Activated T-cell treated with anti-CD3 and anti-CD28 coated beads, Interleukin-2, amount 50 U/mL, for 72 hours (primary cell): ENCODE data around the gene NUDT6. TPM values are rescaled to one million over a fixed set of nuclear protein-coding genes. Genes with fewer than 3 reads are reported as not detected.
"Not testable (repeated sequence)": the region's sequence is repeated elsewhere in the genome, so short reads cannot be mapped to it uniquely, and the experiment has no call there.

ENCODE experiments used
- ATAC-seq, 2 donors: fragments of 150-1000 bp; cut with Tn5 transposase; replicated peaks in 1 of 2; 2 replicates each; pipeline ENCODE4 v1.10.0; 2021; ENCODE audit warnings: moderate library complexity in 2 of 2, mild to moderate bottlenecking in 1 of 2
- DNase-seq, 2 donors: peaks; one replicate each; pipeline ENCODE4 v3.0.0; 2021 to 2022; ENCODE audit warnings: mixed read lengths in 1 of 2
- H3K27ac Mint-ChIP-seq: one replicate; pipeline ENCODE4 v1.8.0; 2022; ENCODE audit warnings: mild to moderate bottlenecking, moderate library complexity, mixed read lengths
- H3K27me3 Mint-ChIP-seq: one replicate; pipeline ENCODE4 v1.8.0; 2022; ENCODE audit warnings: low read depth, mixed read lengths
- H3K36me3 Mint-ChIP-seq, 2 donors: one replicate each; pipeline ENCODE4 v1.8.0; 2022; ENCODE audit warnings: mixed read lengths in 2 of 2, mild to moderate bottlenecking in 1 of 2; ENCODE audit not compliant: insufficient read depth in 2 of 2
- H3K4me1 Mint-ChIP-seq: one replicate; pipeline ENCODE4 v1.8.0; 2022; ENCODE audit warnings: low read depth, mixed read lengths
- H3K4me3 Mint-ChIP-seq, 2 donors: one replicate each; pipeline ENCODE4 v1.8.0; 2022; ENCODE audit warnings: mild to moderate bottlenecking in 2 of 2, mixed read lengths in 2 of 2, moderate library complexity in 2 of 2
- H3K9me3 Mint-ChIP-seq, 2 donors: one replicate each; pipeline ENCODE4 v1.8.0; 2022; ENCODE audit warnings: mixed read lengths in 2 of 2
- total RNA-seq, 2 donors: library from RNA; stranded (reverse); gene quantifications; one replicate each; pipeline ENCODE4 v1.2.3, GENCODE V29; 2022

The NUDT6 gene
- total RNA-seq, 2 donors from 2014 or later = 8.5 to 10.3 TPM

DNA sequence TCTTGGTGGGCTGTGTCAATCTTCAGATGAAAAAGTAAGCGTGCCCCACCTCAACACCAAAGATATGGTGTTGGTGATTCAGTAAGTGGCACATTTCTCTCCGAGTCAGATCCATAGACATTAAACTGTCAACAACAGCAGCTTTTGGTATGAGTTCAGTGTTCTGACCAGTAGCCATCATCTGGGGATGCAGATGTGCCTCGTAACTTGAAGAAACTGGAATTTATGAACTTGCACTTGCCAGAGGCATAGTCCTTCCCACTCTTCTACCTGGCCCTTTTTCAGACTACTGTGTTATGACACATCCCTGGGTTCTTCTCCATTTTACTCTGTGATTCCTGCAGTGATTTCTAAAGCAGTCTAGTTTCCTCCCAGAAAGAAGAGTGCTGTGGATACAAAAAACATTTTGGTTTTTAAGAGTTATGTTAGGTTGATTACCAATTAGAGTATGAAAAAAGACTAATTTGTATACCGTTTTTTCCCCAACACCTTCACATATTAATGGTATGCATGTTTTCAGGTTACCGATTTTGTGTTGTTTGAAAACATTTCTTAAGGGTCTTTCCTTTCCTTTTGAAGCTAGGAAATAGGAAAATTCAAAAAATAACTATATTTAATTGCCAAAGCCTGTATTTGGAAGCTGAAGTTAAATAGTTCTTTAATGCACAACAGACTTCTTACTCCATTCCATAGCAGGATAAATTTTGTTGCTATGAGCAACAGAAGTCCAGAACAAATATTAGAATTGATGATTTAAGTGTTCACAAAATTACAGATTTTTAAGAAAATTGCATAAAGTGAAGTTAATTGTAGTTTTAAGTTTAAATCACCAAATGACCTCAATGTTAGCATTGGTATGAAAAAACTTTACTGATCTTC, 39.3 kb downstream of the NUDT6 start:
- Mint-ChIP-seq H3K27ac (no peak overlapping the region), H3K4me1 (no peaks in the 10 kb centered on the region), H3K4me3 (no peak overlapping the region), H3K36me3 (peaks cover 6% of the 10 kb centered on the region in 2 donors), H3K9me3 (peaks cover 2 to 5% of the 10 kb centered on the region in 2 donors), H3K27me3 (peaks cover 16% of the 10 kb centered on the region)
- DNase-seq = no peak
- ATAC-seq = no peak

DNA sequence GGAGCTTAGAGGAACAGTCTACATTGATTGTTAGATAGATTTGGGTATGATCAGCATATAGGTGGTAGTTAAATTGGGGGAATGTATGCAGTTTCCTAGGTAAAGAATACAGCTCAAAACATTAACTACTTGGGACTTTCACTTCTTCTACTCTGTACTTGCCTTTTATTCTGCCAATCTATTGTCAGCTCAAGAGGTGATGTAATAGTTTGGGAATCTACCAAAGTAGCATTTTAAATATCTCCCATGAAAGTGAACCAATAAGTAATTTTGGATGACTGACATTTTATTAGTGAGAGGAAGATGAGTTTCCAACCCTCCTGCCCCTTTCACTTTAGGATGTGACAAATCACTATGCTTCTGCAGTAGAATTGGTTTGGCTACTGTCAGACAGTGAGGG, 43.4 kb downstream of the NUDT6 start:
- Mint-ChIP-seq H3K27me3 (peaks cover 24% of the 10 kb centered on the region), H3K9me3 (peaks cover 2 to 5% of the 10 kb centered on the region in 2 donors), H3K4me1 (no peaks in the 10 kb centered on the region), H3K4me3 (no peak overlapping the region), H3K36me3 (peaks cover 6% of the 10 kb centered on the region in 2 donors), H3K27ac (no peak overlapping the region)
- DNase-seq = no peak
- no peak for ATAC-seq

DNA sequence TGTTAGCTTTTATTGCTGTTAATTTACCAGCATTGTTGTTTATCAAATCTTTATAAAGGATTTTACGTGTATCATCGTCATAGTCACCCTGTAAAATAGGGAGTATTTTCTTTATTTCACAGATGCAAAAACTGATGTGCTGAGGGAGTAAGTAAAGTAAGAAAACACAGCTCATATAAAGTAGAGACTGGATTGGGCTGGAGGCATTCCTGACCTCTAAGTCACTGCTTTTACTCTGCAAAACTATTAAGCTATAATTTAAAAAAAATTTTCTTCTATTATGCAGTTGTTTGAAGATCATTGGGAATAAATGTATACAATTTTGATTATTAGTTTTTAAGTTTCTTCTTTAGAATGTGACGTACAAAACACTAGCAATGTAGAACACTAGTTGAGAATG, 45.9 kb downstream of the NUDT6 start:
- Mint-ChIP-seq H3K27me3 (peaks cover 37% of the 10 kb centered on the region), H3K27ac (no peak overlapping the region), H3K4me3 (no peak overlapping the region), H3K4me1 (no peaks in the 10 kb centered on the region), H3K36me3 (peaks cover 5 to 6% of the 10 kb centered on the region in 2 donors), H3K9me3 (peaks cover 2 to 8% of the 10 kb centered on the region in 2 donors)
- DNase-seq (no peak), ATAC-seq (no peak)

DNA sequence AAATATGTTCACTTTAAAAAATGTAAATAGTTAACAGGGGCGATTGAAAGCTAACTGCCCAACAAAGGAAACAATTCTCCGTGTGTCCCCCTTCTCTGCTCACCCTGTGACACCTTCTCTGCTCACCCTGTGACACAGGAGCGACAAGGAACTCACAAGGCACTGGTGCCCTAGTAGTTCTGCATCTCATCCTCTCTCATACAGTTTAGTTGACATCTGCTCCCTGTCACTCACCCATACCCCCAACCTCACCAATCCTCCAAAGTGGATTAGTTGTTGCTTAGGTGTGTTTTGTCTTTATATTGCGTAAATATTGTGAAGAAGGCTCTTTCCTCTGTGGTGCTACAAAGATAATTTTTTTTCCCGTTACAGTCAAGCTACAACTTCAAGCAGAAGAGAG, 46.4 kb downstream of the NUDT6 start:
- no peak for ATAC-seq
- H3K9me3 Mint-ChIP-seq = peaks cover 0 to 8% of the 10 kb centered on the region in 2 donors

DNA sequence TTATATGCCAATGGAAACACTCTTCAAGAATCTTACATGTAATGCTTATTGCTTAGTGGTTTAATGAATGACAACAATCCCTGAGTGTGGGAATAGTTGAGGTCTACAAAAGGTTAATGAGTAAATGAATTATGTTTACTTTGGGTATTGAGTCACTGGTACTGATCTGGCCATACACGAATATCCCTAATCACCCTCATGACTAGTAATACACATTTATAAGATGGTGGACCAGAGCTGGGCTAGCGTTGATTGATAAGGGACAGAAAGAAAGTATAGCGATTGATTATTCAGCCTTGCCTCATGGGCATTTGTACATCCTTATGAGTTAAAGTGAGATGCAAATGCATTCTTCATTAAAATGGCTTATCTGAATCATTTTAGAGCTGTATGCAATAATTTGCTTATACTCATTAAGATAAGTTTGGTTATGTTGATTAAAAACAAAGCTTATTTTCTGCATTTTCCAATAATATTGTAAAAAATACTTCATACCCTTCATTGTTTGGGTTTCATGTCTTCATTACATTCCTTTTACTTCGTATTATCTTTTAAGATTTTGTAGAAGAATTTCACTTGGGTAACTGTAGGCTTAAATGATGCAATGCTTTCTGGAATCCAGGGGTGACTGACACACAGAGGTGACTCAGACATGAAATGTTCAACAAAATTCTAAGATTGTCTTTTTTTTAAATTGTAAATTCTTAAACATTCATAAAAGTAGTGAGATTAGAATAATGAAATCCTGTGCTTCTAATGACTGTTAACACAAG, 48.4 kb downstream of the NUDT6 start:
- ATAC-seq (peak in 1 of 2 donors; percentile 44), DNase-seq (no peak)
- H3K27me3 Mint-ChIP-seq = peaks cover 58% of the 10 kb centered on the region
- no peaks in the 10 kb centered on the region for H3K4me1 Mint-ChIP-seq
- H3K36me3 Mint-ChIP-seq = peaks cover 0 to 2% of the 10 kb centered on the region in 2 donors
- no peak overlapping the region for H3K27ac Mint-ChIP-seq
- peaks cover 2 to 7% of the 10 kb centered on the region in 2 donors for H3K9me3 Mint-ChIP-seq
- H3K4me3 Mint-ChIP-seq = no peak overlapping the region

More for the DNA sequence above, 46.4 kb downstream of the NUDT6 start:
- no peak overlapping the region for H3K27ac Mint-ChIP-seq
- H3K4me1 Mint-ChIP-seq = no peaks in the 10 kb centered on the region
- no peak overlapping the region for H3K4me3 Mint-ChIP-seq
- no peak for DNase-seq
- peaks cover 3% of the 10 kb centered on the region in 2 donors for H3K36me3 Mint-ChIP-seq
- H3K27me3 Mint-ChIP-seq = peaks cover 38% of the 10 kb centered on the region

DNA sequence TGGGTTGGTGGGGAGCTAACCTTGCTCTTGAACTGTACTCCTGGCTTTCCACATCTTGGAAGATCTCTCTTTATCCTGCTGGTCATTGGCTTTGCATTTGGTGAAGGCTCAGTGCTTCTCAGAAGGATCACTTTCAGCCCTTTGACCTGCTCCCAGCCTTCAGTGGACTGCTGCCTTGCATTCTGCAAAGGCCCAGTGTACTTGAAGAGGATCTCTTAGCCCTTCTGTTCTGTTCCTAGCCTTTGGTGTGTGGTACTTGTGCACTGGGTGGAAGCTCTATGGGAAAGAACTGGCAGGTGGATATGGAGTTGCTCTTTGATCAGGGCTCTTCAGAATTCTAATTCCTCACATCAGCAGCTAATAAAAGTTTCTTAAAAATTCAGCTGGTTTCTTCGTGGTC, 49.3 kb downstream of the NUDT6 start:
- ATAC-seq = no peak
- H3K4me1 Mint-ChIP-seq = no peaks in the 10 kb centered on the region
- H3K36me3 Mint-ChIP-seq = peaks cover 0 to 2% of the 10 kb centered on the region in 2 donors
- H3K9me3 Mint-ChIP-seq = peaks cover 5 to 9% of the 10 kb centered on the region in 2 donors
- H3K4me3 Mint-ChIP-seq = no peak overlapping the region
- H3K27me3 Mint-ChIP-seq = peaks cover 61% of the 10 kb centered on the region
- H3K27ac Mint-ChIP-seq = no peak overlapping the region
- DNase-seq = no peak

DNA sequence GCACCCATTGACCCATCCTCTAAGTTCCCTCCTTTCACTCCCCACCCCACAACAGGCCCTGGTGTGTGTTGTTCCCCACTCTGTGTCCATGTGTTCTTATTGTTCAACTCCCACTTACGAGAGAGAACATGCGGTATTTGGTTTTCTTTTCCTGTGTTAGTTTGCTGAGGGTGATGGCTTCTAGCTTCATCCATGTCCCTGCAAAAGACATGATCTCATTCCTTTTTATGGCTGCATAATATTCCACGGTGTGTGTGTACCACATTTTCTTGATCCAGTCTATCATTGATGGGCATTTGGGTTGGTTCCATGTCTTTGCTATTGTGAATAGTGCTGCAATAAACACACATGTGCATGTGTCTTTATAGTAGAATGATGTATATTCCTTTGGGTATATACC, 54.2 kb downstream of the NUDT6 start:
- not testable (repeated sequence) for H3K4me3 Mint-ChIP-seq, H3K36me3 Mint-ChIP-seq, ATAC-seq, H3K9me3 Mint-ChIP-seq, DNase-seq, H3K27ac Mint-ChIP-seq, H3K4me1 Mint-ChIP-seq
- peaks cover 59% of the 10 kb centered on the region for H3K27me3 Mint-ChIP-seq

DNA sequence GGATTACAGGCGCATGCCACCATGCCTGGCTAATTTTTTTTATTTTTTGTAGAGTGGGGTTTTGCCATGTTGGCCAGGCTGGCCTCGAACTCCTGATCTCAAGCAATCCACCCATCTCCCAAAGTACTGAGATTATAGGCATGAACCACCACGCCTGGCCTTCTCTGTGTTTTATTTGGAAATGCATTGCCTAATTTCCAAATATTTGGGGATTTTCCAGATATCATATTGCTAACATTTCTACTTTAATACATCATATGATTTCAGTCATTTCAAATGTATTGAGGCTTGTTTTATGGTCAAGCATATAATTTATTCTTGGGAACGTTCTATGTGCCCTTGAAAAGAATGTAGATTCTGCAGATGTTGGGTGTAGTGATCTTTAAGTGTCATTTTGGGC, 57.0 kb downstream of the NUDT6 start:
- no peak for DNase-seq
- H3K4me3 Mint-ChIP-seq = no peak overlapping the region
- ATAC-seq = no peak
- H3K27ac Mint-ChIP-seq = no peak overlapping the region
- H3K9me3 Mint-ChIP-seq = peaks cover 2 to 3% of the 10 kb centered on the region in 2 donors
- H3K4me1 Mint-ChIP-seq = no peaks in the 10 kb centered on the region
- H3K36me3 Mint-ChIP-seq = no peaks in the 10 kb centered on the region
- H3K27me3 Mint-ChIP-seq = peaks cover 54% of the 10 kb centered on the region

DNA sequence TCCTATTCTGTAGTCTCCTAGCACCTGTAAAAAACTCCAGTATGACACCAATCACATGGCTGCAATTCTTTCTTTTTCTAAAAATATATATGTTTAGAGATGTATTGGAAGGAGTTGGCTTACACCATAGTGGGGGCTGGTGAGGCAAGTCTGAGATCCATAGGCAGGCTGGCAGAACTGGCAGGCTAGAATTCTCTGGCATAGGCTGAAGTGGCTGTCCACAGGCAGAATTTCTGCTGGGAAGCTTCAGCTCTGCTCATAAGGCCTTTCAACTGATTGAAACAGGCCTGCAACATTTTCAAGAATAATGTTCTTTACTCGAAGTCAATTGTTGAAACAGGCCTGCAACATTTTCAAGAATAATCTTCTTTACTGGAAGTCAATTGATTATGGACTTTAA, 58.8 kb downstream of the NUDT6 start:
- H3K27ac Mint-ChIP-seq = no peak overlapping the region
- DNase-seq (no peak), ATAC-seq (no peak)
- no peak overlapping the region for H3K4me3 Mint-ChIP-seq
- H3K36me3 Mint-ChIP-seq = no peaks in the 10 kb centered on the region
- H3K9me3 Mint-ChIP-seq = peaks cover 2 to 3% of the 10 kb centered on the region in 2 donors
- H3K4me1 Mint-ChIP-seq = no peaks in the 10 kb centered on the region
- peaks cover 39% of the 10 kb centered on the region for H3K27me3 Mint-ChIP-seq

DNA sequence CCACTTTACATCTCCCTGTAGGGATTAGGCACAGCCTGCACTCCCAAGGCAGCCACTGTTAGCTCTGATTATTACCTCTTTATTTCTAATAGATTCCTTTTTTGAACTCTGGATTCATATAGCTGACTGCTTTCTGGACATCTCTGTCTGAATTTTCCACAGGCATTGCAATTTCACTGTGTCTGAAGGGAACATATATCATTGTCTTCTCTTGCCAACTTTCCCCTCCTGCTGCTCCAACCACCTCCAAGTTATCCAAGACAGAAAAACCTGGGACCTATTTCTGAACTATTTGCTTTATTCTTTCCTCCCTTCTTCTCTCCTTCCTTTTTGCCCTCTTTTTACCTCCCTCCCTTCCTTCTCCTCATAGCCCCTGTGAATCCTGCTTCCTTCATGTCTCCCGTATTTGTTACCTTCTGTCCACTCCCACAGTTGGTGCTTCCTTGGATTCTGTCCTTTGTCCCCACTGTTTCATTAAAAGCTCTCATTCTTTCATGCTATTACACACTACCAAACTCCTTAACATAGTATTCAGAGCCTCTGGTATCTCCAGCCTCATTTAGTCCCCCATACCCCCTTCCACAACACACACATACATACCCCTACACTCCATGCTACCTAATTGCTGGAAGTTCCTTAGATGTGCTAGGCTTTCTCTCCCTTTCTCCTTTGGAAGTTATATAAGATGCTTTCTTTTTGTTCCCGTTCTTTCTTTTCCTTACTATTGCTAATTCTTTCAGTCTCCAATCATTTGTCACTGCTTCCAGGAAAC, 61.0 kb downstream of the NUDT6 start:
- H3K4me3 Mint-ChIP-seq = no peak overlapping the region
- no peak for DNase-seq
- H3K4me1 Mint-ChIP-seq = no peaks in the 10 kb centered on the region
- H3K27me3 Mint-ChIP-seq = peaks cover 44% of the 10 kb centered on the region
- no peaks in the 10 kb centered on the region for H3K9me3 Mint-ChIP-seq
- H3K27ac Mint-ChIP-seq = no peak overlapping the region
- H3K36me3 Mint-ChIP-seq = no peaks in the 10 kb centered on the region
- ATAC-seq = no peak

DNA sequence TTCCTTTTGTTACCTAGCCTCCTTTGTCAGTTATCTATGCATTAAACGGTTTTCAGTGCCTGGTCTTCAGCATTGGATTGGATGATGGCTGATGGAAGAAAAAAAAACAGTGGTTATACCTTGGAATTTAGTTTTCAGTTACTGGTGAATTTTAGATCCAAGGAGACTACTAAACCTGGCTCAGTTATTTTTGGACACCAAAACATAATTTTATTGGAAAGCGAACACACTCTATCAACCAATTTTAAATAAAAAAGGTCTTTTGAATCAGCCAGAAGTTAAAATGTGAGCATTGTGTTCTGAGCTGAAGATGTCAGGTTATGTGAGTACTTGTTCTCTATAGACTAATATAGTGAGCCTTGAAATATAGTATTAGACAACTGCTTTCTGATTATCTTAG, 63.7 kb downstream of the NUDT6 start:
- no peak overlapping the region for H3K27ac Mint-ChIP-seq
- H3K9me3 Mint-ChIP-seq = no peaks in the 10 kb centered on the region
- no peaks in the 10 kb centered on the region for H3K4me1 Mint-ChIP-seq
- no peaks in the 10 kb centered on the region for H3K36me3 Mint-ChIP-seq
- DNase-seq (no peak), ATAC-seq (no peak)
- peaks cover 44% of the 10 kb centered on the region for H3K27me3 Mint-ChIP-seq
- no peak overlapping the region for H3K4me3 Mint-ChIP-seq

DNA sequence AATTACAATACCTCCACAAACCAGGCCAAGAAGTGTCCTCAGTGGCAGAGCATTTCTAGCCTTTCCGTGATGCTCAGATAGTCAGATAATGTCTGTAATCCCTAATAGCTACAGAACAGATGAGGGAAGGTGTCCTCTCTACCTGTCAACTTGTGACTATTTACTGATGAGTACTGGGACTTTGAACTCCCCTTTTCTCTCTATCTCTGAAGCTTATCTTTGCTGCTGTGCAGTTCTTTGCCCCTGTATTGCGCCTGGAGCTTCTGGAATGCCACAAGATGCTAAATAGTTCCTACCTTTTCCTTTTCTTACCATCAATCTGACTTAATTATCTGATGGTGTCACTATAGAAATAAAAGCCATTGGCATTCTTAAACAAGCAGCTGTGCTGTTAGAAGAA, 65.2 kb downstream of the NUDT6 start:
- no peak for DNase-seq
- peaks cover 34% of the 10 kb centered on the region for H3K27me3 Mint-ChIP-seq
- H3K9me3 Mint-ChIP-seq = no peaks in the 10 kb centered on the region

More for the DNA sequence above, 65.2 kb downstream of the NUDT6 start:
- ATAC-seq = no peak
- Mint-ChIP-seq H3K36me3 (no peaks in the 10 kb centered on the region), H3K27ac (no peak overlapping the region), H3K4me3 (no peak overlapping the region), H3K4me1 (no peaks in the 10 kb centered on the region)
